NCI-H1436 (cell line): ENCODE data around the gene WDR6.
A peak's percentile ranks its signal among the peaks of the same experiment; 100 is the strongest.
"Not testable (repeated sequence)": the region's sequence is repeated elsewhere in the genome, so short reads cannot be mapped to it uniquely, and the experiment has no call there.

Experiments used
- DNase-seq: peaks from one replicate; lab custom pipeline; 2025; lab: John Stamatoyannopoulos, UW

The WDR6 gene

DNA sequence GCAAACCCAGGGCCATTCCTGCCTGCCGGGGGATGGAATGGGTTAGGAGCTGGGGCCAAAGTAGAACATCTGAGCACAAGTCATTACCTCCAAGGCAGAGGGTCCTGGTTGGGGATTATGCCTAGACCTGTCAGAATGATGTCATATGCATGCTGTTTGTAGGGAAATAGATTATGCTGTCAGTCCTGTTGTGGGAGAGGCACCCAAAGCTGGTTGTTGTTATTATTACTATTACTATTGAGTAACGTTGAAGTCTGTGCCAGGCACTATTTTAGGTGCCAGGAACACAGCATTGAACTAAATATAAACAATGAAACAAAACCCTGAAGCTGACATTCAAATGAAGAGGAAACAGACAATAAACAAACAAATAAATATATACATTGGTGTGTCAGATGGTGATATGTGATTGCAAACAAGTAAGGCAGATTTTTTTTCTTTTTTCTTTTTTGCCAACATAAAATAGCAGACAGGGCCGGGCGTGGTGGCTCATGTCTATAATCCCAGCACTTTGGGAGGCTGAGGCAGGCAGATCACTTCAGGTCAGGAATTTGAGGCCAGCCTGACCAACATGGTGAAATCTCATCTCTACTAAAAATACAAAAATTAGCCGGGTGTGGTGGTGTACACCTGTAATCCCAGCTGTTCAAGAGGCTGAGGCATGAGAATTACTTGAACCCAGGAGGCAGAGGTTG is 15.2 kb upstream of the WDR6 start:
- no peak for DNase-seq

GRCh38 chr3:48993834-48994233 is 13.4 kb upstream of the WDR6 start:
- DNase-seq: no peak

DNA sequence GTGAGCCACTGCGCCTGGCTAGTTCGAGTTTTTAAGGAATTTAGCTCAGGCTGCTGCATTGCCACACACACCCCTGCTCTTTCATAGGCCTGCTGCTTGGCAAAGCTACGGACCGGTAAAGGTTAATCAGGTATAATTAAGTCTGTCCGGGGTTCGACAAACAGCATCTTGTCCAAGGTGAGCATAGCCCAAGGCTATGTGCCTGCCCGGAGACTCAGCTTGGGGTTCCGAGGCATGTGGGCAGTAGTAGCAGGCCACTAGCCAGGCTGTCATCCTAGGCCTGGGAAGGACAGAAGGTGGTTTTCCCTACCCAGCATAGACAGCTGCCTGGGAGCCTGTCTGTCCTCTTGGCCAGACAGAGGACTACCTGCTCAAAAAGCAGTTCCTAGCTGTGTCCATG is 10.6 kb upstream of the WDR6 start:
- no peak for DNase-seq

DNA sequence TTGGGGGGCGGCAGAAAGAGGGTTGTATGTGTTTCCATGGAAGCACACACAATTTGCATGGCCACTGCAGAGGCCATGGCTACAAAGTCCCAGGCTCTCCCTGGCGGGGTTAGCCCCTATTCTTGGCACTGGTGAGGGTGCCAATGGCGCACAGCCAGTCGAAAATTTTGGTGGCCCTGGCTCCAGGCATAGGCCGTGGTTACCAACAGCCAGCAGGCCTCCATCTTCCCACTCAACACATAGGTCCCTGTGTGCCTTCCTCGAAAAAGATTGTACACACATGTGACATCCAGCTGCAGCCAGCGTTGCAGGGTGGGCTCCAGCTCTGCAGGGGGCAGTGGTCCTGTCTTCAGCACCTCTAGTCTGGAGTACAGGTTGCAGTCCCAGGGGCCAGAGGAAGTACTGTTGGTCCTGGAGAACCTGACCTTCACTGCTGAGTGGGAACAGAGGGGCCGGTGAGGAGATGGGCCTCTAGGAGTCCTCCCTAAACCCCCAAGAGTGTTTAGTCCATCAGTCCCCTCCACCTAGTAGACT is 10.0 kb upstream of the WDR6 start:
- DNase-seq: no peak

DNA sequence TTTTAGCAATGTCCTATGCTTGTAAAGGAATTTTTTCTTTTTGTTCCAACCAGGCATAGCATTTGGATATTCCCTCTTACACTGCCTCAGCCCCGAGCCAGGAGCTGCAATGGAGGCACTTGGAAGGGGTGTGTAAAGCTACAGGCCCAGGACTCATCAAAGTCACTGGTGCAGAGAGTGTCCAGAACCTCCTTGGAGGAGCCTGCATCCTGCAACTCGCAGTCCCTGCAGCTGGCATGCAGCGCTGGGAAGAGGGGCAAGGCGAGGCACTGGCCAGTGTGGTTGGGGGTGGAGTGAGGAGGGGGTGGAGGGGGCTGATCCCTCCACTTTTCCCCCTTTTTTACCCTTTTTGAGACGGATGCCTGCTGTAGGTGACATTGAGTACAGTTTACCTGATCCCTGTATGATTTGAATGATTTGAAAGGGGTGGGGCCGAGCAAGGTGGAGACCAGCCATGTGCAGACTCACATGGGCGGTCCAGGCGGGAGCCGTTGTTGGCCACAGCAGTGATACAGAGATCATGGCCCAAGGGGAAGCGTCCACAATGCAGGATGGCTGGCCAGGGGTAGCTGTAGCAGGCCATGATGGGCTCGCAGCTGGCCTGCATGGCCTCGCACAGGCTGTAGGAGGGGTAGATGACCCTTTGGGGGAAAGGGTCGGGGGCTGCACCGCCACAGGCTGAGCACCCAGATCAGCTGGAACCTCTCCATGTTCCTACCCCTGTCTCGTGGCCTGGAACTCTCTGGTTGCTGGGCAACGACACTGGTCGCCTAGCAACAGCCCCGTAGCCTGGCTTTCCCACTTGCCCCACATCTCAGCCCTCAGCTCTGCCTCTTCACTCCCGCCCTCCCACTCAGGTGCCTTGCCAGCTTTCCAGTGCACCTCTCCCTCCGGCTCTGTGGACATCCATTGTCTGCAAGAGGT is 9.2 kb upstream of the WDR6 start:
- peak; percentile 25 for DNase-seq

- no peak for DNase-seq
Measured at GRCh38 chr3:48999085-48999858, 7.9 kb upstream of the WDR6 start.

DNA sequence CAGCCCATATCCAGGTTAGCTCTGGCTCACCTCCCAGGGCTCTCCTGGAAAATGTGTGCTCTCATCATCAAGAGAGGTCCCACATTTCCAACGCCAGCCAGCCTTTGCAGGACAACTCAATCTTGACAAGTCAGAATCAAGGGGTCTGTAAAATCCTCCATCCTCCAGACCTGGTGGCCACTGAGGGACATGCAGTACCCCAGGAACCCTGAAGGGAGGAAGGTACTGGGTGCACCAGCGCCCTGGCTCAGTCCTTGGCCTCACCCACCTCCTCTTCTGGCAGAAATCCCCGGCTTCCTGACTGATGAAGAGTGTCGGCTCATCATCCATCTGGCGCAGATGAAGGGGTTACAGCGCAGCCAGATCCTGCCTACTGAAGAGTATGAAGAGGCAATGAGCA is 6.0 kb upstream of the WDR6 start:
- no peak for DNase-seq

- DNase-seq: no peak
Measured at GRCh38 chr3:49004352-49005302, 2.6 kb upstream of the WDR6 start.

GRCh38 chr3:49005303-49005680 is 1.9 kb upstream of the WDR6 start:
- DNase-seq: no peak

- no peak for DNase-seq
Measured at GRCh38 chr3:49005998-49006397, 1.2 kb upstream of the WDR6 start.

DNA sequence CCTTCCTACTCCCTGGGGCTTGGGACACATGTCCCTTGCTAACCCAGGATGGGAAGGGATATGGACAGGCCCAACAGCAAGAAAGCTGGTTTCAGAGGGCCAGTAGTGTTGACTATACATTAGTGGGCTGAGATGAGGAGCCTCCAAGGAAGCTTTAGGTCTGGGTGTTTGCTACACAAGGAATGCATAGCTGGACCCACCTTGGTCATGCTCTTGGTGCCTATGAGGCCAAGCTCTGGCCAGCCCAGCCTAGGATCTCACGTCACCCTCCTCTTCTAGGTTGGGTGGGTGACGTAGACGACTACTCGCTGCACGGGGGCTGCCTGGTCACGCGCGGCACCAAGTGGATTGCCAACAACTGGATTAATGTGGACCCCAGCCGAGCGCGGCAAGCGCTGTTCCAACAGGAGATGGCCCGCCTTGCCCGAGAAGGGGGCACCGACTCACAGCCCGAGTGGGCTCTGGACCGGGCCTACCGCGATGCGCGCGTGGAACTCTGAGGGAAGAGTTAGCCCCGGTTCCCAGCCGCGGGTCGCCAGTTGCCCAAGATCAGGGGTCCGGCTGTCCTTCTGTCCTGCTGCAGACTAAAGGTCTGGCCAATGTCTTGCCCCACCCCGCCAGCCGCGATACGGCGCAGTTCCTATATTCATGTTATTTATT is 653 bp upstream of the WDR6 start:
- no peak for DNase-seq

- DNase-seq: peak; percentile 78
Measured at GRCh38 chr3:49007771-49008528, 759 bp downstream of the WDR6 start.

GRCh38 chr3:49008627-49009026 is 1.4 kb downstream of the WDR6 start:
- not testable (repeated sequence) for DNase-seq

- no peak for DNase-seq
Measured at GRCh38 chr3:49009396-49009795, 2.2 kb downstream of the WDR6 start.

DNA sequence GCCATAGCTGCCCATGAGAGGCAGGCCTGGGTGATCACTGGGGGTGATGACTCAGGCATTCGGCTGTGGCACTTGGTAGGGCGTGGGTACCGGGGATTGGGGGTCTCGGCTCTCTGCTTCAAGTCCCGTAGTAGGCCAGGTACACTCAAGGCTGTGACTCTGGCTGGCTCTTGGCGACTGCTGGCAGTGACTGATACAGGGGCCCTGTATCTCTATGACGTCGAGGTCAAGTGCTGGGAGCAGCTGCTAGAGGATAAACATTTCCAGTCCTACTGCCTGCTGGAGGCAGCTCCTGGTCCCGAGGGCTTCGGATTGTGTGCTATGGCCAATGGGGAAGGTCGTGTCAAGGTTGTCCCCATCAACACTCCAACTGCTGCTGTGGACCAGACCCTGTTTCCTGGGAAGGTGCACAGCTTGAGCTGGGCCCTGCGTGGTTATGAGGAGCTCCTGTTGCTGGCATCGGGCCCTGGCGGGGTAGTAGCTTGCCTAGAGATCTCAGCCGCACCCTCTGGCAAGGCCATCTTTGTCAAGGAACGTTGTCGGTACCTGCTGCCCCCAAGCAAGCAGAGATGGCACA is 5.3 kb downstream of the WDR6 start:
- DNase-seq: no peak

DNA sequence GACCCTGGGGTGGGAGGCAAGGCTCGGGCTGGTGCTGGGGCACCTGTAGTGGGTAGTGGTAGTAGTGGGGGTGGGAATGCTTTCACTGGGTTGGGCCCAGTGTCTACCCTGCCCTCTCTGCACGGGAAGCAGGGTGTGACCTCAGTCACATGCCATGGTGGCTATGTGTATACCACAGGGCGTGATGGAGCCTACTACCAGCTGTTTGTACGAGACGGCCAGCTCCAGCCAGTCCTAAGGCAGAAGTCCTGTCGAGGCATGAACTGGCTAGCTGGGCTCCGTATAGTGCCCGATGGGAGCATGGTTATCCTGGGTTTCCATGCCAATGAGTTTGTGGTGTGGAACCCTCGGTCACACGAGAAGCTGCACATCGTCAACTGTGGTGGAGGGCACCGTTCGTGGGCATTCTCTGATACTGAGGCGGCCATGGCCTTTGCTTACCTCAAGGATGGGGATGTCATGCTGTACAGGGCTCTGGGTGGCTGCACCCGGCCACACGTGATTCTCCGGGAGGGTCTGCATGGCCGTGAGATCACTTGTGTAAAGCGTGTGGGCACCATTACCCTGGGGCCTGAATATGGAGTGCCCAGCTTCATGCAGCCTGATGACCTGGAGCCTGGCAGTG is 6.0 kb downstream of the WDR6 start:
- no peak for DNase-seq

GRCh38 chr3:49013738-49014660 is 6.8 kb downstream of the WDR6 start:
- no peak for DNase-seq

DNA sequence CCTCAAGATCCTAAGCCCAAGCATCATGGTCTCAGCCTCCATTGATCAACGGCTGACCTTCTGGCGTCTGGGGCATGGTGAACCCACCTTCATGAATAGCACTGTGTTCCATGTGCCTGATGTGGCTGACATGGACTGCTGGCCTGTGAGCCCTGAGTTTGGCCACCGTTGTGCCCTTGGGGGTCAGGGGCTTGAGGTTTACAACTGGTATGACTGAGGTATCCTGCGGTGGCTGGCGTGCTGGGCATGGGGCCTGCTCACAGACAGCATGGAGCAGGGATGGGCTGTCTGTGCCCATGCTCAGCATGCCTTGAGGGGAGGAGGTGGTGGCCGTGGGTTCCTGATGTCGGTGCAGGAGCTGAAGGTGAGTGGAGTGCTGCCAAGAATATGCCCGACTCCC is 7.9 kb downstream of the WDR6 start:
- no peak for DNase-seq
